Testis (tissue), 2 donors: ENCODE data around the gene BID.

ENCODE experiments used
- POLR2A ChIP-seq: fragments of 450-650 bp; IDR thresholded peaks from one replicate; pipeline ENCODE4 v1.6.1; 2017; ENCODE audit warnings: antibody characterized with exemption, mild to moderate bottlenecking, moderate library complexity
- TF ChIP-seq, protein P1 (sequence below), 3 experiments: fragments of 450-650 bp in 2 of 3; fragments of 200-600 bp in 1 of 3; sonication (generic) in 1 of 3; IDR thresholded peaks; one replicate each; pipeline ENCODE4 v1.5.1; 2016 to 2019; ENCODE audit warnings: antibody characterized with exemption in 3 of 3, mild to moderate bottlenecking in 2 of 3, moderate library complexity in 1 of 3

DNA sequence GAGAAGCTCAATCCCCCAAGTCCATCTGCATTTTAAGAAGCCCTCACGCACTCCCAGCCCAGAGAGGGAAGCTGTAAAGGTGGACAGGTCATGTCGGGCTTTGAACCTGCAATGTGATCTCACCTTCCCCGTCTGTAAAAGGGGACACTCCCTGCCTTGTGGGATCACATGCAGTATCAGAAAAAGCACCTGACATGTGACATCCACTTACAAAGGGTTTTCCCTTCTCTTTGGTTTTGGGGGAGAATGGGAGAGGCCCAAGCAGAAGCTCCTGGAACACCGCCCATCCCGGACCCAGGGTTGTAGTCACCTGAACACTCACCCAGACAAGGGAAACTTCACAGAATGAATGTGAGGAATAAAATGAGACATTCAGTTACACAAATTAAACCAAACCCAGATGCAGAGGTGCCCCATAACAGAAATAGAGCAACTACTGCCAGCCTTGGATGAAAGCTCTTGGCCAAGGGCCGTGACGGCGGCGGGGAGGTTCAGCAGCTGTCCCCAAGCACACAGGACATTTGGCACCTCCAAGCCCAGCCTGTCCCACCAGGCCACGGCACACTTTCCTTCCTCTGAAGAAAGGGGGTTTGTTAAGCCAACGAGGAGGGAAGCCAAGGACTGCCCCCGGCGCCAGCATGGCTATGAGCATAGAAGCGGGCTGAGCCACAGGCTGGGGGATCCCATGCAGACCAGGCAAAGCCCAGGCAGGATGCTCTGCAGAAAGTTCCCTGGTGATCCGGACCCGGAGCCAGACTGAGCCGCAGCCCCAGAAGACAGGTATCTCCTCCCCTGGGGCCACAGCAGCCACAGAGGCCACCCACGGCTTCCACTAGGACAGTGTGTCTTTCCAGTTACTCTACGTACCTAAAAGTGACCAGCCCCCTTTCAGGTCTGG is 3.8 kb downstream of the BID start:
- TF ChIP-seq, protein P1, sequence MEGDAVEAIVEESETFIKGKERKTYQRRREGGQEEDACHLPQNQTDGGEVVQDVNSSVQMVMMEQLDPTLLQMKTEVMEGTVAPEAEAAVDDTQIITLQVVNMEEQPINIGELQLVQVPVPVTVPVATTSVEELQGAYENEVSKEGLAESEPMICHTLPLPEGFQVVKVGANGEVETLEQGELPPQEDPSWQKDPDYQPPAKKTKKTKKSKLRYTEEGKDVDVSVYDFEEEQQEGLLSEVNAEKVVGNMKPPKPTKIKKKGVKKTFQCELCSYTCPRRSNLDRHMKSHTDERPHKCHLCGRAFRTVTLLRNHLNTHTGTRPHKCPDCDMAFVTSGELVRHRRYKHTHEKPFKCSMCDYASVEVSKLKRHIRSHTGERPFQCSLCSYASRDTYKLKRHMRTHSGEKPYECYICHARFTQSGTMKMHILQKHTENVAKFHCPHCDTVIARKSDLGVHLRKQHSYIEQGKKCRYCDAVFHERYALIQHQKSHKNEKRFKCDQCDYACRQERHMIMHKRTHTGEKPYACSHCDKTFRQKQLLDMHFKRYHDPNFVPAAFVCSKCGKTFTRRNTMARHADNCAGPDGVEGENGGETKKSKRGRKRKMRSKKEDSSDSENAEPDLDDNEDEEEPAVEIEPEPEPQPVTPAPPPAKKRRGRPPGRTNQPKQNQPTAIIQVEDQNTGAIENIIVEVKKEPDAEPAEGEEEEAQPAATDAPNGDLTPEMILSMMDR (IDR thresholded peaks at IDR 0.05), result no peak
- no peak for TF ChIP-seq POLR2A
